ENCODE data around the gene ACOT8. TPM values are rescaled to one million over a fixed set of nuclear protein-coding genes. Genes with fewer than 3 reads are reported as not detected.

ACOT8 gene
- total RNA-seq, 1 donor from 2014 or later: 25.6 TPM

GRCh38 chr20:45863543-45864470, 6.6 kb upstream of the ACOT8 start:
- Histone ChIP-seq H3K36me3 (no peaks in the 10 kb centered on the region), H3K4me1 (no peaks in the 10 kb centered on the region), H3K4me3 (no peak overlapping the region), H3K27ac (no peak overlapping the region), H3K27me3 (ENCODE audit: low read depth) (no peaks in the 10 kb centered on the region), H3K9me3 (no peaks in the 10 kb centered on the region)
- ATAC-seq (no peak), DNase-seq (no peak)
- intact Hi-C loops (cut with DNase I): no loop called here
- no peak for TF ChIP-seq CTCF (IDR thresholded peaks at IDR 0.05)

DNA sequence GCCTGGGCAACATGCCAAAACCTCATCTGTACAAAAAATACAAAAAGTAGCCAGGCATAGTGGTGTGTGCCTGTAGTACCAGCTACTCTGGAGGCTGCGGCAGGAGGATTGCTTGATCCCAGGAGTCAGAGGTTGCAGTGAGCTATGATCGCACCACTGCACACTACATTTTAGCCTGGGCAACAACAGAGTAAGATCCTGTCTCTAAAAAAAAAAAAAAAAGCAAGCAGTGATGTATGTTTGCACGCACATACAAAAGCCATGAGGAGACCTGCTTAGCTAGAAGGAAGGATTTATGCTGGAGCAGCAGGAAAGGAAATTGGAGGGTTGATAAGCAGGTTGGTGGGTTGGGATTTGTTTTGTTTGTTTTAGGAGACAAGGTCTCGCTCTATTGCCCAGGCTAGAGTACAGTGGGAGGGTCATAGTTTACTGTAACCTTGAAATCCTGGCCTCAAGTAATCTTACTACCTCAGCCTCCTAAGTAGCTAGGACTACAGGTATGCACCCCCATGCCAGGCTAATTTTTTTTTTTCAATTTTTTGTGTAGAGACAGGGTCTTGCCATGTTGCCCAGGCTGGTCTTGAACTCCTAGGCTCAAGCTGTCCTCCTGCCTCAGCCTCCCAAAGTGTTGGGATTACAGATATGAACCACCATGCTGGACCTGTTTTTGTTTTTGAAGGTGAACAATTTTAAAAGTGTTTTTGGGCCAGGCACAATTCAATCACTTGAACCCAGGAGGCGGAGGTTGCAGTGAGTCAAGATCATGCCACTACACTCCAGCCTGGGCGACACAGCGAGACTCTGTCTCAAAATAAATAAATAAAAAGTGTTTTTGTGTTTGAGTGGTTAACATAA, 4.3 kb upstream of the ACOT8 start:
- no peak for ATAC-seq
- TF ChIP-seq CTCF (IDR thresholded peaks at IDR 0.05): no peak
- Histone ChIP-seq H3K9me3 (no peaks in the 10 kb centered on the region), H3K27ac (no peak overlapping the region), H3K27me3 (ENCODE audit: low read depth) (no peaks in the 10 kb centered on the region), H3K4me1 (peaks cover 10% of the 10 kb centered on the region), H3K4me3 (no peak overlapping the region), H3K36me3 (no peaks in the 10 kb centered on the region)
- DNase-seq: no peak
- intact Hi-C loops (cut with DNase I): no loop called here

DNA sequence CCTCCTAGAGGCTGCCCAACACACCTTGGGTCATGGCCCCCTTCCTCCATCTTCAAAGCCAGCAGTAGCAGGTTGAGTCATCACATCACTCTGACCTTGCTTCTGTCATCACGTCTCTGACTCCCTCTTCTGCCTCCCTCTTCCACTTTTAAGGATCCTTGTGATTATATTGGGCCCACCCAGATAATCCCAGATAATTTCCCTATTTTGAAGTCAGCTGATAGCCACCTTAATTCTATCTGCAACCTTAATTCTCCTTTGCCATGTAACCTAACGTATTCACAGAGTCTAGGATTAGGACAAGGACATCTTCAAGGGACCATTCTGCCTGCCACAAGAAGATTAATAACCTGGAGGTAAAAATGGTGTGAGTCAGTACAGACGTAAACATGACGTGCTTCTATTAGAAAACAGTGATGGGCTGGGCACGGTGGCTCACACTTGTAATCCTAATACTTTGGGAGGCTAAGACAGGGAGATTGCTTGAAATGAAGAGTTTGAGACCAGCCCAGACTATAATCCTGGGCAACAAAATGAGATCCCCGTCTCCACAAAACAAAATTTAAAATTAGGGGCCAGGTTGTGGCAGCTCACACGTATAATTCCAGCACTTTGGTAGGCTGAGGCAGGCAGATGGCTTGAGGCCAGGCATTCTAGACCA, 3.5 kb upstream of the ACOT8 start:
- H3K27ac ChIP-seq: no peak overlapping the region
- intact Hi-C loops (cut with DNase I): no loop called here

GRCh38 chr20:45859916-45860315, 2.7 kb upstream of the ACOT8 start:
- H3K36me3 ChIP-seq: peaks cover 1% of the 10 kb centered on the region
- no peaks in the 10 kb centered on the region for H3K27me3 ChIP-seq (ENCODE audit: low read depth)
- H3K27ac ChIP-seq: no peak overlapping the region
- H3K4me1 ChIP-seq: peaks cover 26% of the 10 kb centered on the region
- DNase-seq (no peak), ATAC-seq (no peak)
- TF ChIP-seq CTCF (IDR thresholded peaks at IDR 0.05): no peak
- no peak overlapping the region for H3K4me3 ChIP-seq
- no peaks in the 10 kb centered on the region for H3K9me3 ChIP-seq
- intact Hi-C loops (cut with DNase I): no loop called here

More for the DNA sequence above, 3.5 kb upstream of the ACOT8 start:
- Histone ChIP-seq H3K4me3 (no peak overlapping the region), H3K4me1 (peaks cover 18% of the 10 kb centered on the region), H3K27me3 (ENCODE audit: low read depth) (no peaks in the 10 kb centered on the region), H3K9me3 (no peaks in the 10 kb centered on the region), H3K36me3 (no peaks in the 10 kb centered on the region)
- no peak for TF ChIP-seq CTCF (IDR thresholded peaks at IDR 0.05)
- DNase-seq (no peak), ATAC-seq (no peak)

DNA sequence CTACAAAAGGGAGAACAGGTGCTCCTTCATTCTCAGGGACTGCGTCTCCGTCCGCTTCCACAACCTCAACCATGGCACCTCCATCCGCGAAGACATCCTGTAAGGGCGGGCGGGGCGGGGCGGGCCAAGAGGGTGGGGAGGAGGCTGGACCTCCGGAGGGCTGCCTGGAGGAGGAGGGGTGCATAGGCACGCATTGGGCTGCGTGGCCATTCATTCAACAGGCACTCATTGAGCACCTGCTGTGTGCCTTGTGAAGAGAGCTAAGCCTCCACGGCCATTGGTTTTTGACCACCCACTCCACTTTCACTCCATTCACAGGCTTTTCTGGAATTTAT, 657 bp upstream of the ACOT8 start:
- peaks cover 11% of the 10 kb centered on the region for H3K36me3 ChIP-seq
- no peak for DNase-seq
- TF ChIP-seq CTCF (IDR thresholded peaks at IDR 0.05): no peak
- peak overlapping the region; percentile 85 for H3K27ac ChIP-seq
- H3K27me3 ChIP-seq (ENCODE audit: low read depth): no peaks in the 10 kb centered on the region
- H3K4me3 ChIP-seq: peak overlapping the region; percentile 86
- intact Hi-C loops (cut with DNase I): no loop called here
- ATAC-seq: peak; percentile 27 to 29
- no peaks in the 10 kb centered on the region for H3K9me3 ChIP-seq
- H3K4me1 ChIP-seq: peaks cover 26% of the 10 kb centered on the region
